Glomerular visceral epithelial cell (primary cell): ENCODE data around the gene USH2A.

Experiments used
- DNase-seq: peaks from one replicate; pipeline ENCODE4 v3.0.0-alpha.2; 2016; ENCODE audit errors: extremely low spot score

The USH2A gene

GRCh38 chr1:215645861-215646260, 777.4 kb downstream of the USH2A start:
- no peak for DNase-seq

- no peak for DNase-seq
These were observed 778.1 kb downstream of the USH2A start for GRCh38 chr1:215645182-215645581.

GRCh38 chr1:215643592-215644321, 779.5 kb downstream of the USH2A start:
- DNase-seq = no peak

GRCh38 chr1:215640429-215641148, 782.7 kb downstream of the USH2A start:
- DNase-seq = no peak

- DNase-seq = no peak
These were observed 786.1 kb downstream of the USH2A start for GRCh38 chr1:215637041-215637573.

- no peak for DNase-seq
These were observed 786.8 kb downstream of the USH2A start for GRCh38 chr1:215636258-215636965.

- DNase-seq = no peak
These were observed 787.4 kb downstream of the USH2A start for GRCh38 chr1:215635827-215636226.

GRCh38 chr1:215631489-215631888, 791.8 kb downstream of the USH2A start:
- peak; percentile 80 for DNase-seq

GRCh38 chr1:215631040-215631439, 792.2 kb downstream of the USH2A start:
- DNase-seq = no peak

- DNase-seq = no peak
These were observed 797.3 kb downstream of the USH2A start for GRCh38 chr1:215625949-215626348.

GRCh38 chr1:215623162-215623561, 800.1 kb downstream of the USH2A start:
- DNase-seq = no peak

- DNase-seq = no peak
These were observed 805.3 kb downstream of the USH2A start for GRCh38 chr1:215617979-215618378.

- no peak for DNase-seq
These were observed 810.9 kb downstream of the USH2A start for GRCh38 chr1:215612391-215612790.

GRCh38 chr1:215608646-215609045, 814.6 kb downstream of the USH2A start:
- DNase-seq = no peak

GRCh38 chr1:215607412-215607811, 815.8 kb downstream of the USH2A start:
- no peak for DNase-seq

GRCh38 chr1:215606564-215607168, 816.6 kb downstream of the USH2A start:
- no peak for DNase-seq

- DNase-seq = no peak
These were observed 817.2 kb downstream of the USH2A start for GRCh38 chr1:215606036-215606435.

GRCh38 chr1:215605011-215605621, 818.1 kb downstream of the USH2A start:
- no peak for DNase-seq

- no peak for DNase-seq
These were observed 819.9 kb downstream of the USH2A start for GRCh38 chr1:215603319-215603718.

- no peak for DNase-seq
These were observed 822.0 kb downstream of the USH2A start for GRCh38 chr1:215601276-215601675.

- DNase-seq = no peak
These were observed 822.4 kb downstream of the USH2A start for GRCh38 chr1:215600867-215601266.
